Activated CD8-positive, alpha-beta memory T cell treated with anti-CD3 and anti-CD28 coated beads for 24 hours (primary cell): ENCODE data around the gene B3GLCT.
"Not testable (repeated sequence)": the region's sequence is repeated elsewhere in the genome, so short reads cannot be mapped to it uniquely, and the experiment has no call there.

Experiments used
- DNase-seq: peaks from one replicate; pipeline ENCODE4 v3.0.0-alpha.2; 2020

Gene B3GLCT

DNA sequence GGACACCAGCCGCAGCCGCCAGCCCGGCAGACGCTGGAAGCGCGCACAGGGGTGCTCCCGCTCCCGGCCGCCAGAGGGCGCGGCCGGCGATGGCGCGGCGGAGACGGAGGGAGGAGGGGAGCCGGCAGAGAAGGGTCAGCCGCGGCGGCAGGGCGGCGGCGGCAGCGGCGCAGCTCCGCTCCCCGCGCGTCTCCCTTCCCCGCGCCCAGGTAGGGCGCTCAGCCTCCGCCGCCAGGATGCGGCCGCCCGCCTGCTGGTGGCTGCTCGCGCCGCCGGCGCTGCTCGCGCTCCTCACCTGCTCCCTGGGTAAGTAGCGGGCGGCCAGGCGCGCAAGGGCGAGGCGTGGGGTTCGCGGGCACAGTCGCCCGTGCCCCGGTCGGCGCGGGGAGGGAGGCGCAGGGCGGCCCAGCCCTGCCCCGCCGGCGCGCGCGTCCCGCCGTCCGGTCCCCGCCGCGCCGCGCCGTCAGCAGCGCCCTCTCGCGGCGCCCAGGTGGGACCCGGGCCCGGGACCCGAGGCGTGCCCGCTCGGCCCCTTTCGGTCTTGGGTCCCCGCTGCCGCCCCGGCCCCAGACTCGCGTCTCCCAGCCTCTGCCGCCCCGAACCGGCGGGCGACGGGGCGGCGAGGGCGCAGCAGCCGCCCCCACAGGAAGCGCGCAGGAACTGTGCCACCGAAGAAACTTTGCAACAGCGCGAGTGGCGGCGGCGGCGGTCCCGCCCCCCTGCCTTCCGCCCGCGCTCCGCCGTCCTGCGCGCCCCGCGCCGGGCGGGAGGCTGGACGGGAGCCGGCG, at the start of gene B3GLCT:
Gene B3GLCT, plus strand, starts transcription at position 127 of the 788 bp plus-strand sequence. Its CDS starts 110 bp downstream, at position 237.
- DNase-seq, result peak; percentile 91

DNA sequence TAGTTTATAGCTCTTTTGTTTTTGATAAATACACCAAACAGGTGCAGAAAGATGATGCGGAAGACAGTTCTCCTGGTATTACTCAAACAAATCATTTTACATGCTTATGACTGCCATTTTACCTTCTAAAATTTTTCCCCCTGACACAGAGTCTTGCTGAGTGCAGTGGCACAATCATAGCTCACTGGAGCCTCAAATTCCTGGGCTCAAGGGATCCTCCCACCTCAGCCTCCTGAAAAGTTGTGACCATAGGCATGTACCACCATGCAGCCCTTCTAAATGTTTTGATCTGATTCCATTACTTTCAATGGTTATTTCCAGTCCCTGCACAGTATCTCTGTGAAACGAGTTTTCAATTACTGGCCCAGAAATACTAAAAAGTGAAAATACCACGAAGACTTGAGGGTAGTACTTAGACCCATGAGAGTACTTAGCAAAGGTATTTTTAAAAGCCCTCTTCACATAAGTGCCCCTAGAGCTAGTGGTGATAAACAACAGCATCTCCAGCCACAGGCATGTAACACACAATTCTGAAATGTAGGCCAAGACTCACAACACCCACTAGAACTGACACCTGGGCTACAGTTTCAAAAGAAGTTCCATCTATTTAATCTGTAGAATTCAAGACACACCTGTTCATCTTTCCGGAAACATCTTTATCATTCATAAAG, 49.3 kb upstream of the B3GLCT start:
- DNase-seq, result no peak

DNA sequence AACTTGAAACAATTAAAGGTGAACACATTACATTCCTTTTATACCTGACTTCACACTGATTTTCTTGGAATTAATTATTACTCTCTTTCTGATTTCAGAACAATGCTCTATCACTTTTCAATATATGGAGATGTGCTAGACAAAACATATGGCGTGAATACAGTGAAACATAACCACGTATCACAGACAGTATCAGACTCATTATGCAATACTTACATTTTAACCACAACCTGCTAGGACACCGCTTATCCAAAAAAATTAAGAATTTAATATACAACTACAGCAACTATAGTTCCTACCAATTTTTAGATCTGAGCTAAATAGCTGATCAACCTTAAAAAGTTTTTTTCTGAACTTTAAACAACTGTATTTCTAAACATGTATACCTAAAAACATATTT, 47.9 kb upstream of the B3GLCT start:
- DNase-seq, result no peak

- DNase-seq, result no peak
These were observed 44.8 kb upstream of the B3GLCT start for GRCh38 chr13:31154939-31155338.

DNA sequence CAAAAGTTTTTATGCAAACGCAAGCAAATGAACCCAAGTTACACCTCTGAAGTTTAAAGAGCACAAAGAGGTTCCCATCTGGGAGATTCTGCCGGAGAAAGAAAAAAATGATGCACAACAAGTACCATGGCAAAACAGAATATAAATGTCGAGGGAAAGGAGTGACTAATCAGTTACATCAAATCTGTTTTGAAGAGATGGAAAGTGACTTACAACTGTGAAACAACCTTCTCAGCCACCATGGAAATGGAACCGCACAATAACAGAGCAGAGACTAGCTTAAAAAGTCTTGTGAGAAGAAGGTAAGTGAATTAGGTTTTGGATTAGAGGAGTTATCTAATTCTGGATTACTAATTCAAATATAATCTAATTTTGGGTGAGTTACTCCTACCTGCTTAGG, 40.5 kb upstream of the B3GLCT start:
- no peak for DNase-seq

DNA sequence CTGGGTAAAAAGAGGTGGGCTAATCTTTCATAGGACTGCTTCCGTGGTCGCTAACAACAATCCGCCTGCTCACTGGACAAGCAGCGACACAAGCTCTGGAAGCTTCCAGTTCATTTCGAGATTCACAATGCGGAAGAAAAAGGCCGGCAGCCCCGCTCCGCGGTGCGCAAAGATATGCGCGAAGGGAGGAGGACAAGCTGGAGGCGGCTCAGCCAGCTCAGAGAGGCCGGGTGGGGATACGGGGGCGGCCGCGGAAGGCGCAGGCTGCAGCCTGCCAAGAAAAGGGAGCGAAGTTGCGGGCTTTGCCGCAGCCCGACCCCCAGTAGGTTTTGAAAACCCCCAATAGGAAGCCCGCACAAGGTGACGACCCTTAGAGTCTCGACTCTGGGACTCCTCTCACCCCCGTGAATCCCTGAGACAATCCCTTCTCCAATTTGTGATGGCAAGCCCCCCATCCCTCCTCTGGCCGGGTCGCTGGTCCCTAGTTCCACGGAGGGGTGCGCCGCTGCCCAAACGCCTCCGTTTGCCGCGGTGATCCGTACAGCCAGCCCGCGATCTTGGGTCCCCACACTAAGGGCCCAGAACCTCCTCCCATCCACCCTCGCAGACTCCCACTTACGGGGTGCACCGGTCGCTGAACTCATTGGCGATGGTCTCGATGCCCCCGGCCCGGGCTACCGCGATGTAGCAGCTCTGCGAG, 38.8 kb upstream of the B3GLCT start:
- peak; percentile 82 for DNase-seq

- no peak for DNase-seq
These were observed 38.1 kb upstream of the B3GLCT start, which contains the start of gene HSPH1 for GRCh38 chr13:31161557-31162150. HSPH1 (minus strand) TSS chr13:31161904; CDS start chr13:31161582, 322 bp downstream.

DNA sequence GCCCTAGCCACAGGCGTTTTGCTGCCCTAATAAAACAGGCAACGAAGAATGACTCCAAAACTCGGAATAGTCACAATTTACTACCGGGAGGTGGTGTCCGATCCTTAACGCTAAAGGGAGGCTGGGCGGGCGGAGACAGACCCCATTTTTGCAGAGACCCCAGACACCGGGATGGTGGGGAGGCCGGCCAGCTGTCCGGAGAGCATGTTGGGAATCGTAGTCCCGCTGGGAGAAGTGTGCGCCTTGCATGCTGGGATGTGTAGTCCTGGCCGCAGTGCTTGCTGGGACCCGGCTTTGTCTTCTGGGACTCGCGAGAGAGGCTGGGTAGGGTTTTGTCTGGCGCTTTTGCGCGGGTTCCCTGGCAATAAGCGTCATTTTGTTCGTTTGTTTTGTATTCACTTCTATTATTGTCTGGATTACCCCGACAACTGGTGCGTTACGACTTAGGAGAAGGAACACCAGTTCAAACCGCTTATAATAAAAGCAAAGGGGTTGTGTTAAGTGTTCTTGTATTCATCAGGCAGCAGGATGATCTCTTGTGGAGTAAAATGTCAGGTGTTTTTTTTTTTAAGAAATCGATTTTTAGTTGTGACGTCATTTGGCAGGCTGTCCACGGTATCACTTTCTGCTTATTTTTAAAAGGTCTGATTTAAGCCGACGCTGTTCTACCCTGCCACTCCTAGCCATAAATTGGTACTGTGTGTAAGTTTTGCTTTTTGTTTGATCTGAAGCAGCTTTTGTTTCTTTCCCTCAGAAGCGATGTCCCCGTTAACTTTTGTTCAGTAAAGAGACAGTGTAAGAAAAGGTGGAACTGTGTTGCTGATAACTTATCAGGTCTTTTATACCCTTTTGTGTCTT, 37.4 kb upstream of the B3GLCT start:
- peak; percentile 99 for DNase-seq

- DNase-seq, result no peak
These were observed 33.2 kb upstream of the B3GLCT start for GRCh38 chr13:31166591-31166990.

- DNase-seq, result no peak
These were observed 32.3 kb upstream of the B3GLCT start for GRCh38 chr13:31167490-31167889.

DNA sequence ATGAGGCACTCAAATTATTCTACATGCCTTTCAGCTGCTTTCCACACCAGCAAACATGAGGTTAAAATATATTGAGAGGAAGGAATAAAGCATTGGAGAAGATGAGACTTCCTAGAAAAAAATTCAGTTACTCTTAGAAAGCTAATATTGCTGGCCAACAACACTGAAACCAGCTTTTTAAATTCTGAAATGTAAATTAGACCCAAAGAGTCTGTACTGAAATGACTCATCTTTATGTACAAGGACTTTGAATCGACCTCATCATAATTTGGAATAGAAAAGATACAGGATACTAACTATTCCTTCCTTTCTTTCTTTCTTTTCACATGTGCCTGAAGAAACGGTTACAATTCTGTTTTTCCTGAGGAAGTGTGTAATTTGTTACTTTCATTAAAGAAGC, 31.6 kb upstream of the B3GLCT start:
- no peak for DNase-seq

DNA sequence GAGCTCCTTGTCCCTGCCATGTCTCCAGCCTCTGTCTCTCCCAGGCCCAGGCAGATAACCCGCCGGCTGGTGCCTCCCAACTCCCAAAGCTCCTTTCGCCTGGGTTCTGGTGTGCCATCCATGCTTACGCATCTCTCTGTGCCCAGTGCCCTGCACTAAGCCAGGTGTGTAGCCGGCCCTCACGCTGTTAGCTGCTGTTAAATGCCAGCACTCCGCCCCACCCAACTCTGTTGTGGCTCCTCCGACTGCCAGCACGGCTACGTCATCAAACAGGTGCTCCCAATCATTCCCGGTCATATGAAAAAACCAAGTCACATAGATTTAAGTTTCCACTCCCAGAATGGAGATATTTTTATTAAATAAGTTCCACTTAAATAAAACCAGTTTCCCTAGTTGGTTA, 31.0 kb upstream of the B3GLCT start:
- no peak for DNase-seq

DNA sequence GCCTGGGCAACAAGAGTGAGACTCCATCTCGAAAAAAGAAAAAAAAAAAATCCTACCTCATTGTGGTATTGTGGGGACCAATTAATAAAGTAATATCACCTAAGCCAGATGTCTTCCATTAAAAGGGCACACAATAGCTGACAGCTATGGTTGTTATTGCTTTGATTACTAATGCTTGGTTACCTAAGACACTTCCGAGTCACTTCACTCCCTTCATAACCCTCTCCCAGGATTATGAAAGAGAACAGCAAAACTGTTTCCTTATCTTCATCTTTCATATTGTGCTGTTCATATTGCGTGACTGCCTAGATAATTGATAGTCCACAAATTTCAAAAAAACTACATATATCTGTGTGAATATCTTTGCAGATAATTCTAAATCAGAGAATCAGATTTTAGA, 27.8 kb upstream of the B3GLCT start:
- no peak for DNase-seq

- no peak for DNase-seq
These were observed 27.2 kb upstream of the B3GLCT start for GRCh38 chr13:31172535-31172934.

- DNase-seq, result no peak
These were observed 25.8 kb upstream of the B3GLCT start for GRCh38 chr13:31174018-31174417.

DNA sequence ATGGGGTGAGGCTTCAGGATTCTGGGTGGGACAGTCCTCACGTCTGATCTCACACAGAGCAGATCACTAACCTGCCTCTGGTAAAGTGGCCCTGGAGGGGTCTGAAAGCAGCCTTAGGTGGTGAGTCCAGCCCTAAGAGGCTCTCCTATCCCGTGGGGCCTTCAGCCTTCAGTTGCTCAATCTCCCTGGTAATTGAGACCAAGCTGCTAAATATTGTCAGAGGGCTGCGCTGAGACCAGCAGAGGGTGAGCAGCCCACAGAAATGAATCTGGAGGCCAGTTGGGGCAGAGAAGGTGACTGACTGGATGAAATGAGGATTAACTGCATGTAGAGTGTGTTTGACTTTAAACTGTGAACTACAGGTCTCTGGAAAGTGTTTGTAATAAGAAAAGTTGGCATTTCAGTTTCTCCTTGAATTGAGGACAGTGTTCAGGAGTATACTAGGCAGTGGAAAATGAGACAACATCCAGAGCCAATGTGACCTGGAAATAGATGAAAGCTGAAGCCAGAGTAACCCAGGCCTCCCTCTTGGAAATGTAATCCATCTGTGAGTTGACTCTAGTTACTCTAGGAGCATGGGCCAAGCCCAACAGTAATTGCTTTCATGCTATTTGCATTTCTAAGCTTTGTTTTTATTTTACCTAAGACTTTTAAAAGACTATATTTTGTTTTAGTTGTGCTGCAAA, 23.8 kb upstream of the B3GLCT start:
- DNase-seq, result no peak

DNA sequence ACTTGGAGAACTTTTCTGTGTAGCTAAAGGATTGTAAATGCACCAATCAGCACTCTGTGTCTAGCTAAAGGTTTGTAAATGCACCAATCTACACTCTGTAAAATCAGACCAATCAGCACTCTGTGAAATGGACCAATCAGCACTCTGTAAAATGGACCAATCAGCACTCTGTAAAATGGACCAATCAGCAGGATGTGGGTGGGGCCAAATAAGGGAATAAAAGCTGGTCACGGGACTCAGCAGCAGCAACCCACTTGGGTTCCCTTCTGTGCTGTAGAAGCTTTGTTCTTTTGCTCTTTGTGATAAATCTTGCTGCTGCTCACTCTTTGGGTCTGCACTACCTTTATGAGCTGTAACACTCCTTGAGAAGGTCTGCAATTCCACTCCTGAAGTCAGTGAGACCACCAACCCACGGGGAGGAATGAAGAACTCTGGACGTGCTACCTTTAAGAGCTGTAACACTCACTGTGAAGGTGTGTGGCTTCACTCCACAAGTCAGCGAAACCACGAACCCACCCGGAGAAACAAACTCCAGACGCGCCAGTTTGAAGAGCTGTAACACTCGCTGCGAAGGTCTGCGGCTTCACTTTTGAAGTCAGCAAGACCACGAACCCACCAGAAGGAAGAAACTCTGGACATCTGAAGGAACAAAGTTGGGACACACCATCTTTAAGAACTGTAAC, 21.8 kb upstream of the B3GLCT start:
- not testable (repeated sequence) for DNase-seq

DNA sequence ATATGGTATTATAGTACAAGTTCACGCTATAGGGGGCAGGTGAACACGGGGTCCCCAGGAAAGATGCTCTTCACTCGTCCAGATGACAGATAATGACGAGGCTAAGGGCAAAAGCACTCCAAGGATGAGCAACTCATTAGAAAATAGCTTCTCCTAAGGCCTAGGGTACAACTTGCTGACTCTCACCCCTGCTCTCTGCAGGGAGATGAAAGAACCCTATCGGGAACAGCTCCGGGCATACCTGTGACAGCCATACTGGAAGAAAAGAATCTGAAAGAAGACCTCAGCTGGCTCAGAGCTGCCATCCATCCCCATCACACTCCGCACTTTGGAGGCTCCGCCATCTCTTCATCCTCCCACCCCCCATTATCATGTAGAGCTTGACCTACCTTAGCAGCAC, 20.5 kb upstream of the B3GLCT start:
- DNase-seq, result no peak

- DNase-seq, result no peak
These were observed 20.0 kb upstream of the B3GLCT start for GRCh38 chr13:31179754-31180153.

- DNase-seq, result no peak
These were observed 16.8 kb upstream of the B3GLCT start for GRCh38 chr13:31182987-31183386.

- DNase-seq, result no peak
These were observed 15.3 kb upstream of the B3GLCT start for GRCh38 chr13:31184451-31184850.
